NCI-H2171 (cell line): ENCODE data around the gene GNAT2.
A peak's percentile ranks its signal among the peaks of the same experiment; 100 is the strongest.

Source experiments
- DNase-seq: peaks from one replicate; lab custom pipeline; 2025; lab: John Stamatoyannopoulos, UW

Gene GNAT2

DNA sequence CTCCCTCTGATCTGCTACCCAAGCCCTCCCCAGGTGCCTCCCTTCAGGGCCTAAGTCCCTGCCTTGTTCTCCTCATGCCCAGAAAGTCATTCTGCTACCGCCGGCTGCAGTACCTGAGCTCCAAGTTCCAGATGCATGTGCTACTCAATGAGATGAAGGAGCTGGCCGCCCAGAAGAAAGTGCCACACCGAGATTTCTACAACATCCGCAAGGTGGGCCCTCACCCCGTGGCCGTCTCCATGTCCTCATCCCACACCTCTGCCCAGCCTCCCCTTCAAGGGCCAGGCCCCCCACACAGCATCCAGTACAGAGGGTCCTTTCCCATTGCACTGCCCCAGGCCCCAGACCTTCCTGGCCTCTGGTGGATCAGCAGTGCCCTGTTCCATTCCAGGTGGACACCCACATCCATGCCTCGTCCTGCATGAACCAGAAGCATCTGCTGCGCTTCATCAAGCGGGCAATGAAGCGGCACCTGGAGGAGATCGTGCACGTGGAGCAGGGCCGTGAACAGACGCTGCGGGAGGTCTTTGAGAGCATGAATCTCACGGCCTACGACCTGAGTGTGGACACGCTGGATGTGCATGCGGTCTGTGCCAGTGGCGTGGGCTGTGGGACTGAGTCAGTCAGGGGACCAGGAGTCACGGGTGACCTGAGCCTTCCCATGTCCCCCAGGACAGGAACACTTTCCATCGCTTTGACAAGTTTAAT is 8.4 kb upstream of the GNAT2 start:
- DNase-seq = no peak

DNA sequence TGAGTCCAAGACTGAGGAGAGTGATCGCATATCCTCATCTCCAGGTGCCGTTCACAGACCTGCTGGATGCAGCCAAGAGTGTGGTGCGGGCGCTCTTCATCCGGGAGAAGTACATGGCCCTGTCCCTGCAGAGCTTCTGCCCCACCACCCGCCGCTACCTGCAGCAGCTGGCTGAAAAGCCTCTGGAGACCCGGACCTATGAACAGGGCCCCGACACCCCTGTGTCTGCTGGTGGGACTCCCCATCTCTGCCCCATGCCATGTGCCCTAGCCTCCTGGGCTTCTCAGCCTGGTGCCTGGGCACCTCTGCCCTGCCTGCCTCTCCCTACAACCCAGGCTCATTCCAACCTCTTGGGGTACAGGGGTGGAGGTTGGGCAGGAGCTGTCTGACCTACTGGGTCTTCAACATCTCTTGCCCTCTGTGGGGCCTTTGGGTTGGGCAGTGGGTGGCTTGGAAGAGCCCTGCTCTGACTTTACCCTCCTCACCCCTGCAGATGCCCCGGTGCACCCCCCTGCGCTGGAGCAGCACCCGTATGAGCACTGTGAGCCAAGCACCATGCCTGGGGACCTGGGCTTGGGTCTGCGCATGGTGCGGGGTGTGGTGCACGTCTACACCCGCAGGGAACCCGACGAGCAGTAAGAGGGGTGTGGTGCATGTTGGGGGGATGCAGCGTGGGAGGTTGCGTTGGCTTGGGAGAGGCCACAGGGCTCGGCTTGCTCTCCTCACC is 7.4 kb upstream of the GNAT2 start:
- no peak for DNase-seq

DNA sequence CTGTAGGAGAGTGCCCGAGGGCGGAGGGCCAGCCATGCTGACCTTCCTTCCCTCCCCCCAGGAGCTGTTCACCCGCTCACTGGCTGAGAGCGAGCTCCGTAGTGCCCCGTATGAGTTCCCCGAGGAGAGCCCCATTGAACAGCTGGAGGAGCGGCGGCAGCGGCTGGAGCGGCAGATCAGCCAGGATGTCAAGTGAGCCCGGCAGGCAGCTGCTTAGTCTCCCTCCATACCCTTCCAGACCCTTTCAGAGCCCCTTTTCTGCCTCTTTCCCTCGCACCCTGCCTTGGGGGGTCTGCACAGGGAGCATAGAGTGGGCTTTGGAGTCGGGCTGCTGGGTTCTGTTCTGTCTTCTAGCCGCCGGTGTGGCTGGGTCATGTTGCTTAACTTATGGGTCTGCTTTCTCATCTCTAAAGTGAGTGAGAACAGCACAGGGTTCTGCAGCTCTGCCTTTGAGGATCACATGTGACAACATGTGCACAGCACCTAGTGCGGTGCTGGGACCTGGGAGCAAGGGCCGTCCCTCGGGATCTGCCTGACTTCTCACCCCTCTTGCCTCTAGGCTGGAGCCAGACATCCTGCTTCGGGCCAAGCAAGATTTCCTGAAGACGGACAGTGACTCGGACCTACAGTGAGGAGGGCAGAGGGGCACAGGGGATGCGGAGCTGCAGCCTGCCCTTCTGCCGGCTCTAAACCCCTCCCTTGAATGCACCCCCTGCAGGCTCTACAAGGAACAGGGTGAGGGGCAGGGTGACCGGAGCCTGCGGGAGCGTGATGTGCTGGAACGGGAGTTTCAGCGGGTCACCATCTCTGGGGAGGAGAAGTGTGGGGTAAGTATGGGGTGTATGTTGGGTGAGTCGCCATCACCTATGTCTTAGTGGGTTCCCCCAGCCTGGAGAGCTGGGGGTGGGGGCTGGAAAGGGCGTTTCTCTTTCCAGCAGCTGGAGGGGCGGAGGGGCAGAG is 6.5 kb upstream of the GNAT2 start:
- peak; percentile 22 for DNase-seq

DNA sequence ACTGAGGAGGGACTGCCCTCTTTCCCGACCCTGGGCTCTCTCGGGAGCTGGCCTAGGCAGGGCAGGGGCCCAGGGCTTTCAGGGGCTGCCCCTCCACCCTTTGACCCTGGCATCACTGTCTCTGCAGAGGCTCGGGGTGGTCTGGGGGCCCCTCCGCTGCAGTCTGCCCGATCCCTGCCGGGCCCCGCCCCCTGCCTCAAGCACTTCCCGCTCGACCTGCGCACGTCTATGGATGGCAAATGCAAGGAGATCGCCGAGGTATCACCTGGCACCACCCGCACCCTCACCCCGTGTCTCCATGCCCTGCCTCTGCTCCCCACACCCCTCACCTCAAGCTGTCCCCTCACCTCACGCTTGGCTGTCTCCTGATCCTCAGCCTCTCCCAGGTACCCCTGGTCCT is 5.8 kb upstream of the GNAT2 start:
- no peak for DNase-seq

DNA sequence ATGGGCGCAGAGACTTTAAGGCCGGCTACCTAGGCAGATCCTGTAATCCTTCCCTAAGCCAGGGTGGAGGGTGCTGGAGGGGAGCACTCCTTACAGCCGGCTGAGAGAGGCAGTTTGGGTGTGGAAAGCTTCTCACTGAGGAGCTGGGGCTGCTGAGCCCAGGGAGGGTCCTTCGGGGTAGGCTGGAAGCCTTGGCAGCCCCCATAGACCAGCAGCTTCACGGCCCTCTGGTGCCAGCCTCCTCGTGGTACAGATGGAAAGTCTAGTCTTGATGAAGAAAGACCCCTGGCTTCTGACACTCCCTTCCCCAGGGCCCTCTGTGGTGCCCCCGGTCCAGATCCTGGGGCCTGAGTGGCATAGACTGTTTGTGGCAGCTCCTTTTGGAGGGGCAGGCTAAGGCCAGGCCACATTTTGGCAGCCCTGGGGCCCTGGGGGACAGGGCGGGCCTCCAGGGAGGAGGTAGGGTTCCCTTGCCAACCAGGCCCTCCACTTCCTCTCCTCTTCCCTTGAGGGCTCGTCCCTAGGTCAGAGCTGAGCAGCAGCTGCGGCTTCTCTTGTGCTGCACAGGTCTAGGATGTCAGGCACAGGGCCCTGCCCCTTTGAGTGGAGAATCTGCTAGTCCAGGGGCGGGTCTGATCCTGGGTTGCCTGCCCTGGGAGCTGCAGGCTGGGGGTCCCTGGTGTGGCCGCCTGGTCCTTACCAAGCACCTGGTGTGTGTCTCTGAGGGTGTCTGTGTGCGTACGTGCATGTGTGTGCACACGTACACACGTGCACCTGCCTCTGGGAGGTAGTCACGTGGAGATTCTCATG is 5.0 kb upstream of the GNAT2 start:
- DNase-seq = peak; percentile 30

DNA sequence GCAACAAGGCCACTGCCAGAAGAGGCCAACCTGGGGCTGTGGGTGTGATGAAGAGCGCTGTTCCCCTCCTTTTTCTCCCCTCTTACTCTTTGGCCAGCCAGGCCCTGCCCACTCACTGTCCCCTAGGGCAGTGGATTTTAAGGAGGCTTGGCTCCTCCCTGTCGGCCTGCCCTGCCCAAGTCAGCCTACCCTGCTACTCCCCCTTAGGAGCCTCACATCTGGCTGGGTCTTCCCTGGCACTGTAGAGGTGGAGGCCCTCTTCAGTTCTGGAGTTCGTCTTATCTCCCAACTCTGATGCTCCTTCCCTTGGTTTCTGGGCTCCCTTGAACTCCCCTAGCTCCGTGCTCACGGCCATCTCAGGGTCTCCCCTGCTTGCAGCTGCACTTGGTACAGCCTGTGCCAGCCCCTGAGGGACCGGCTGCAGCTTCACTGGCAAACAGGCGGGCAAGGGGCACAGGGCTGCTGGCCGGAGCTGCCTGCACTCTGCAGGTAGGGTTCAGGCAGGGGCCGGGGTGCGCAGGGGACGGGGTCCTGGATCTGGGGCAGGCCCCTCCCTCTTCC is 4.3 kb upstream of the GNAT2 start:
- DNase-seq = no peak

DNA sequence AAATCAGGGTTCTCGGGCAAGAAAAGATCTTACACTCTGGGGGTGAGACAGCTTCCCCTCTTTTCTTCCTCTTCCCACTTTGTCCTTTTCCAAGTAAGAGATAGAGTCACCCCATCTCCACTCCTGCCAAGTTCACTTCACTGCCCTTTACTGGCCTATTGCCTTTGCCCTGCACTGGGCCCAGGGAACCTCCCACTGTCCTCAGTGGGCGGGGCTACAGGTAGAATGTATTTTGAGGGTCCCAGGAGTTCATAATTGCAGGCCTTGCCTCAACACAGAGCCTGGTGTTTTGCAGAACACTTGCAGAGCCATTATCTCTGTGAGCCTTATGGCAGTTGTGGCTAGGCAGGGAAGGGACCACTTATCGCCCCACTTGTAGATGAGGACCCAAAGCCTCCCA is 3.5 kb upstream of the GNAT2 start:
- no peak for DNase-seq

DNA sequence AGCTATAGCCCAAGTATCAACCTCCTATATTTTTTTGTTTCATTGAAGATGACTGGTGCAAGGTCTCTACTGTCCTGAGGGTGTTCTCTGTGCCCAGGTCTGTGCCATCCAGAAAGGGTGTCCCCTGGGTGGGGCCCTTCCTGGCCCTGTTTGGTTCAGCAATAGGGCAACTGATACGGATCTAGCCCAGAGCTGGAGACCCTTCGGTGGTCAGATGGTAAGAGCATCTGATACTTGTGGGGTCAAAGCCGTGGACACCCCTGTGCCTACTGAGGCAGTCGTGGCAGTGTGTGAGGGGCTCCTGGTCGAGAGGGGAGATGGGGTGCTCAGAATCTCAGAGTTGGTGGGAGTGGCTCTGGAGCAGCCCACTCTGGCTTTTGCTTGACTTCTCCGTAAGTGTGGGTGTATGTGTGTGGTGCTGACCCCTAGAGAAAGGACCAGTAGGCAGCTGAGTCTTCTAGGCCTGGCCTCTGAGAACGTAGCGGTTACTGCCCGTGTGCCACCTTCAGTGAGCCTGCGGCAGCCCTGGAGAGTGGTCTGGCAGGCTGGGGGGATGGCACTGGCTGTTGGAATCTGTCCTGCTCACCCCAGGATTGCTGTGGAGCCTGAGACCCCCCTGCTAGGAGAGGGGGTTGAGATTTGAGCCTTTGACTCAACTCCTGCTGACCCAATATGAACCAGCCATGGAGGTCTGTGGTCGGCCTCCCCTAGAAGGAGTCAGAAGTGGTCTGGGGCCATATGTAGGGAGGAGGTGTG is 2.9 kb upstream of the GNAT2 start:
- DNase-seq = no peak

DNA sequence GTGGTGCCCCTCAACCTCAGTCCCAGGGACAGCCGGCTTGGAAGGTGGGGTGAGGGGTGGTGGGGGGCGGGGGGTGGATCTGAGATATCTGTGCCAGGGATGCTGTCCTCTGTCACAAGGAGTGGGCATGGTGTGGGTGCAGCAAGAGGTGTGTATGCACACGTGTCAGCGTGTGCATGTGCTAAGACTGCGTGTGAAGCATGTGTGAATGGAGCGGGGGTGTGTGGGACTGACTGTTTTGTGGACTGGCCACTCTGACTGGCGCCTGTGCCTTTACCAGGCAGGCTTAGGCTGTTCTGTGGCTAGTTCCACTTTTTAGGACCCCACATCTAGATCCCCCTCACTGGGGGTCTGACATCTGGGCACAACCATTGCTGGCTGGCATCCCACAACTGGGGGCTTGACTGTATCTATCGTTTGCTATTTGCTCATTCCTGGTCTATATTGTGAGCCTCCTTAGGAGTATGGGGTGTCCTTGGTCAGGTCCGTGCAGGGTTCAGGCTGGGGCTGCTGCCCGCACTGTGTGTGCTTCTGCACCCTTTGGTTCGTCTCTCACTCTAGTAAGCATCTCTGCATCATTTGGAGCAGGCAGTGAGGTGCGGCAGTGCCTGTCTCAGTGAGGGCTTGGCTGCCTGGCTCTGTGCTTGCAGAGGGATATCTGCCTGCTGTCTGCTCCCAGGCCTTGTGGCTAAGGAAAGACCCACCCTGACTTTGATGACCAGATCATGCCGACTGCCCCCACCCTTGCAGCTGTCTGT is 2.1 kb upstream of the GNAT2 start:
- DNase-seq = no peak

DNA sequence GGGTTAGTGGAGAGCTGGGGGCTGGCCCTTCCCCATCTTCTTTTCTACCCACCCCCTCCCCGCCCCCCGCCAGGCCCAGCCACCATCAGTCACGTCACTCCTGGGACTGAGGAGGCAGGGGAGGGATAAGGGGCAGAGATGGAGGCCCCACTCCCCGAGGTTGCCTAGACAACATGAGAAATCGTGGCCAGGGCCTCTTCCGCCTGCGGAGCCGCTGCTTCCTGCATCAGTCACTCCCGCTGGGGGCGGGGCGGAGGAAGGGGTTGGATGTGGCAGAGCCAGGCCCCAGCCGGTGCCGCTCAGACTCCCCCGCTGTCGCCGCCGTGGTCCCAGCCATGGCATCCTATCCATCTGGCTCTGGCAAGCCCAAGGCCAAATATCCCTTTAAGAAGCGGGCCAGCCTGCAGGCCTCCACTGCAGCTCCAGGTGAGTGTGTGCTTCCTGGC is 1.4 kb upstream of the GNAT2 start:
- peak; percentile 92 for DNase-seq

DNA sequence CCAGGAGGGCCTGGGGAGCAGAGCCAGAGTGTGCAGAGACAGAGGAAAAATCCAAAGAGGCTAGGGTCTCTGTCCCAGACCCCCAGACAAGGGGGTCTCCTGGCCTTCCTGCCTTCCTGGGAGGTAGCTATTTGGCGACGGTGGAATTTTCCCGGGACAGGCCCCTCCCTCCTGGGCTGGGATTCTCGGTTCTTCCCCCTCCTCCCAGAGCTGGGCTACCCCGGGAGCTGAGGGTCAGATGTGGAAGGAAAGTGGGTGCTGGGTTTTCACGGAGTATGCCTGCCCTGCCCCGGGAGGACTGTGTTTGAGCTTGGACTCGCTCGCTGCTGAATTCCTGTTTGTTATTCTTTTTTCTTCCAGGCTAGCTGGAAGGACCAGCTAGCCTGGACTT is 980 bp upstream of the GNAT2 start:
- DNase-seq = no peak

DNA sequence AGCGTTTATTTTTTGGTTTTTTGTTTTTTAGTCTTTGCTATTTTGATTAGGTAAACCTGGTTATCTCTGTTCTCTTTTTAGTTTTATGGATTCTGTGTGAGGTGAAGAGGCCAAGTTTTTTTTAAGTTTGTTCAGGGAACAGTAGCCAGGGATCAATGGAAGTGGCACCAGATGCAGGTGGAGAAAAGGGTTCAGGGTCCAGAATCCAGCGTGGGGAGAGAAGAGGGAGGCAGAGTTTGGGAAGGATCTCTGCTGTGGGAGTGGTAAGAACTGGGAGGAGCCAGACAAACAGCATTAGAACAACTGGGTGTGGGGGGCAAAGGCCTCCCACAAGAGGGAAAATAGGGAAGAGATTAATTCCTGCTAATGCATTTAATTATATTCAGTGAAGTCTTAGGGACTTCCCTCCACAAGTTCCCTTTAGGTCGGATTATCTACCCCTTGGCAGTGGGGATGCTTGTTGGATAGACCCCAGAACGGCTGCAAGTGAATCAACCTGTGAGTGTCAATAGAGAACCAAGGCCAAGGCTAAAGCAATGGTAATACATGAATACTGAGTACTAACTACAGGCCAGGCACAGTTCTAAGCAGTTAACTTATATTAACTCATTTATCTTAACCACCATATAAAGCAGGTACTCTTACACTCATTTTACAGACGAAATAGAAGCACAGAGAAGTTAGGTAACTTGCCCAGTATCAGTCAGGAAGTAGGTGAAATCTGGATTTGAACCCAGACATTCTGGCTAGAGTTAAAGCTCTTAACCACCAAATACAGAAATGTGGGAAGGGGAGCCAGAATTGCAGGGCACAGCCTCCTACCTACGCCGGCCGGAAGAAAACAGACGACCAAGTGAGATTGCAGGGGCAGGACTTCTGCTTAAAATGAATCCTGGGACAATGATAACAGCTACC is 498 bp downstream of the GNAT2 start:
- DNase-seq = no peak

DNA sequence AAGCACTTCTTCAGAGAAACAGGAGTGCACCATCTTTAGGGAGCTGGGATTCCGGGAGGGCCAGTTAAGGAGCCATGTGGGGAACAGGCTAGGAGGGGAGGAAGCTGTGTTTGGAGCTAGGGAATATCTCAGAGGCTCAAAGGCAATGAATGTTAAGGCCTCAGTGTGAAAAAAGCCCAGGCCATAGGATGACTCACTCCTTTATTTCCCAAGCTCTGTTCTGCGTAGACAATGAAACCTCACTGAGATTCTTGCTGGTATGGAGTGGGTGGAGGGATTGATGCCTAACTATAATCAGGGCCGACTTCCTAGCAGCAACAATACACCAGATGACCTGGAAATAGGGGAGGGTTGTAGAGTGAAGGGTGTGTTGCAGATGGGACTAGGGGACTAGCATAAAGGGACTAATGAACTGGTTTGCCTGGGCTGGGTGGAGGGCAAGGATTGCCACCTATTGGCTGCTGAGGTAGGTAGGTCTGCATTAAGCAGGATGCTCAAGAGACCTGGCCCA is 2.1 kb downstream of the GNAT2 start:
- DNase-seq = no peak

DNA sequence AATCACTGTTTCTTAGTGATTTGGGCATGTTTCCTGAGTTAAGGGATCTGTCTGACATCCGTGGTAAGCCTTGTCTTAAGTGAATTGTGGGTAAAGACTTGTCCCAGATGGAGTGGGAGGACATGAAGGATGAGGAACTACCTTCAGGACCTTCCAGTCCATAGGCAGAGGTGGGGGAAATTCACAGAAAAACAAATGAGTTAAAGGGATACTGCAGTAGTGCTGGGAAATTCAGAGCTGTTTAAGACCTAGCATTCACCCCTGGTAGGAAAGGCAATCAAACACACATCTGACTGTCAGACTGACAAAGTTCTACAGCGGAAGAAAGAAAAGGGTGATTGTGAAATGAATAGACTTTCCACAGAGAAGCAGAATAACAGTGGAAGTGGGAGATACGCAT is 3.0 kb downstream of the GNAT2 start:
- no peak for DNase-seq

DNA sequence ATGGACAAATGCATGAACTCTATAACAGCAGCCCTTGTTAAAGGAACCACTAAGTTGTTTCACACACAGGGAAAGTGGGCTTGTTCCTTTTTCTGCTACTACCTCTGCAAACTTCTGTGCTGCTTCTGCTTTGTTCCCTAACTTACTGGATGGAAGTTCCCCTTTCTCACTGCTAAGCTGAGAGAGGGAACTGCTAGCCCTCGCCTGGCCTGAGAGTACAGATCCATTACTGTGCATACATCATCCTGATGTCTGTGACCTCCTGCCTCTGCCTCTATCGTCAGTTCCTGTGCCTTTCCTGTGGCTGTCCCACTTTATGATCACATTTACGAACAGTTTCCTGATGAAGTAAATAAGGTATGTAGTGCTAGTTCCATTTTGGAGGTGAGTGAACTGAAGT is 3.5 kb downstream of the GNAT2 start:
- DNase-seq = no peak

DNA sequence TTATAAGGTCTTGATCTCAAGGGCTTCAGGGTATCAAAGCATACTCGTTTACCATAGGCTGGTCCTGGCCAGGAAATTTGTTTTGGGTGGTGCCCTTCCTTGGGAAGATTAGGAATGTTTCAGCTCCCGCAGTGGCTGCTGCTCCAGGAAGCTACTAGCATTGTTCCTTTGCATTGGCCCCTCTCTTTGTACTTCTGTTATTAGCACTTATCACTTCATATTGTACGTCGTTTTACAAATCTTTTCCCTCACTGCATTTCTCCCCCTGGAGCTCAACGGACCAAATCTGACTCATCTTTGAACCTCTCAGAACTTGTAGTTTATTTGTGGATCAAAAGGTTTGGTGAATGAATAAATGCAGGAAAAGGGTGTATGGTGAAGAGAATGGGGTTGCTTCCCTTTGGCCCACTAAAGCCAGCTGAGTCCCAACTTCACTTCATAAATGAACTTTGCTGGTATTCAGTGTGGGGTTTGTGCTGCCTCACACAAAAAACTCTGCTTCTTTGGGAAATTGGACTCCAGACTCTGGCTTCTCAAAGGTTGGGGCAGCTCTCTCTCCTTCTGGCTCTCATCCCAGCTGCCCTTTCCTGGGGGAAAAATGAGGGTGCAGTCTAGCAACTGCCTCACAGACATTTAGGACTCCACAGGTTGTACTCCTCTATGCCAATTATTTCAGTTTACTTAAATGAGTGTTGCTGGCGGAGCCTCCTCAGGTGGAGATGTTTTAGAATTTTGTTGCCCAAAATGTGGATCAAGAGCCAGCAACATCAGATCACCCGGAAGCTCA is 5.9 kb downstream of the GNAT2 start:
- no peak for DNase-seq

DNA sequence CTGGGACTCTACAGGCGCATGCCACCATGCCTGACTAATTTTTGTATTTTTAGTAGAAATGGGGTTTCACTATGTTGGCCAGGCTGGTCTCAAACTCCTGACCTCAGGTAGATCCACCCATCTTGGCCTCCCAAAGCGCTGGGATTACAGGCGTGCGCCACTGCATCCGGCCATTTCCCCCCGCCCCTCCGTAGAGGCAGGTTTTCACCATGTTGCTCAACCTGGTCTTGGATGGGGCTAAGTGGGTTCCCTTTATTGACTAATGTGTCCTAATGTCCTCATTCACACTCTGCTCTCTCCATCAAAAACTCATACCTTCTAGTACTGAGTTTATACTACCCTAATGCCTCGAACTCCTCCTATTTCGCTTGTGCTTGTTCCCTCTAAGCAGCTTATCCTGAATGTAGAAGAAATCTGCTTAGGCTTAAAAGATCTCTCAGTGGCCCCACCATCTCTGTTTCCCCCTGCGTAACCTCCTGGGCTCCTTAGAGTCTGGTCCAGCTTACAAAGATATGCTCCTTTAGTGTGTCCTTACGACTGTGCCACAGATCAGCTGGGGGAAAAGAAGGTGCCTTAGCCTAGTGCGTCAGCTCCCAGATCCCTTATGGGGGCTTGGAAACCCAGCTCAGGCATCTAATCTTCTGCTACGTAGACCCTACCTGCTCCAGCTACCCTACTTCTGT is 8.0 kb downstream of the GNAT2 start:
- no peak for DNase-seq
